Right lobe of liver (tissue), 6 donors: ENCODE measurements around the gene ULK1. TPM values are rescaled to one million over a fixed set of nuclear protein-coding genes. Genes with fewer than 3 reads are reported as not detected.
"Not testable (repeated sequence)": the region's sequence is repeated elsewhere in the genome, so short reads cannot be mapped to it uniquely, and the experiment has no call there.

Experiments used
- ATAC-seq, 4 donors: fragments of 200-7000 bp; cut with Tn5 transposase; one replicate each; pipeline ENCODE4 v1.9.1; 2020; ENCODE audit warnings: mild to moderate bottlenecking in 4 of 4, moderate library complexity in 4 of 4
- DNase-seq, 3 donors: peaks; one replicate each; pipeline ENCODE4 v3.0.0-alpha.2; 2020
- H3K27ac ChIP-seq, 3 donors: fragments of 200-600 bp; one replicate each; pipeline ENCODE4 v1.8.0; 2022
- H3K27me3 ChIP-seq, 2 donors: fragments of 200-600 bp; one replicate each; pipeline ENCODE4 v1.8.0; 2022
- H3K36me3 ChIP-seq, 4 donors: fragments of 200-600 bp; sonication (generic) in 1 of 4; one replicate each; pipeline versions ENCODE4 v1.5.1 to v1.8.0; 2017 to 2022; ENCODE audit warnings: control low read depth in 1 of 4
- H3K4me1 ChIP-seq, 4 donors: fragments of 200-600 bp; sonication (generic) in 1 of 4; one replicate each; pipeline versions ENCODE4 v1.5.1 to v1.8.0; 2017 to 2022; ENCODE audit warnings: control low read depth in 1 of 4
- H3K4me3 ChIP-seq, 3 donors: fragments of 200-600 bp; one replicate each; pipeline ENCODE4 v1.8.0; 2022
- H3K9me3 ChIP-seq, 4 donors: fragments of 200-600 bp; sonication (generic) in 1 of 4; one replicate each; pipeline versions ENCODE4 v1.5.1 to v1.8.0; 2017 to 2022; ENCODE audit warnings: control low read depth in 1 of 4
- CTCF ChIP-seq, 4 donors: fragments of 200-600 bp in 3 of 4; fragments of 450-650 bp in 1 of 4; IDR thresholded peaks; one replicate each; pipeline versions ENCODE4 v1.5.1 to v1.8.0; 2016 to 2022; ENCODE audit warnings: antibody characterized with exemption in 4 of 4, mild to moderate bottlenecking in 2 of 4
- POLR2A ChIP-seq: fragments of 450-650 bp; IDR thresholded peaks from one replicate; pipeline ENCODE4 v1.6.1; 2017; ENCODE audit warnings: antibody characterized with exemption, mild to moderate bottlenecking
- WGBS: methylation state at CpG from one replicate; pipeline ENCODE4 v1.1.6; 2018; ENCODE audit warnings: low coverage, low lambda C conversion rate; ENCODE audit not compliant: insufficient coverage; ENCODE audit errors: missing lambda C conversion rate; 5-methylcytosine and 5-hydroxymethylcytosine counted together
- intact Hi-C, 2 donors: fragments of 100-400 bp; cut with DNase I; formaldehyde crosslinking; loops; one replicate each; pipeline versions ENCODE4 v1.11.2 to v1.14.1; 2022
- total RNA-seq, 6 experiments: library from RNA; depleted of rRNA in 2 of 6; stranded (reverse); fragments of >200 nt in 2 of 6; fragmentation: NEBNext Ultra II Directional in 3 of 6; extraction: Animal tissue kit (Norgen Biotek cat#: 25700) in 3 of 6; gene quantifications; one replicate each; pipeline versions ENCODE4 v1.1.0 to v1.2.4, GENCODE V29; 2016 to 2023
- donor health status: DM: no; HTN: yes; CAD: no.
- donor health status: DM: no; HTN: no; CAD: no.
- donor health status: DM: no; HTN: no; CAD: no.
- donor health status: DM: no; HTN: yes; CAD: no.
- donor health status: DM: no; HTN: yes; CAD: no.

The ULK1 gene
- total RNA-seq, 6 experiments from 2014 or later, result 14.5 to 39.0 (median 20.5) TPM

- no peaks in the 10 kb centered on the region for H3K27me3 ChIP-seq
- 78% methylated on average over 4 of the region's 16 CpGs for WGBS
- H3K27ac ChIP-seq, result no peak overlapping the region
- no peak for TF ChIP-seq CTCF (IDR thresholded peaks at IDR 0.05)
- no peak for TF ChIP-seq POLR2A
- intact Hi-C loops, result no loop called here
- H3K36me3 ChIP-seq, result peaks cover 0 to 7% (median 1%) of the 10 kb centered on the region in 4 donors
- H3K4me3 ChIP-seq, result no peak overlapping the region
- DNase-seq, result no peak
- no peaks in the 10 kb centered on the region for H3K9me3 ChIP-seq
- peaks cover 0 to 16% (median 7%) of the 10 kb centered on the region in 4 donors for H3K4me1 ChIP-seq
- peak in 1 of 4 donors; percentile 13 for ATAC-seq
Observed at GRCh38 chr12:131959641-131960589, 65.5 kb downstream of the ULK1 start.

- H3K36me3 ChIP-seq, intact Hi-C loops, H3K9me3 ChIP-seq, DNase-seq, H3K27me3 ChIP-seq, H3K27ac ChIP-seq, H3K4me3 ChIP-seq: not testable (repeated sequence)
- peak in 2 of 4 donors; percentile 11 to 37 for ATAC-seq
- 80% methylated on average over 2 of the region's 30 CpGs for WGBS
- peaks cover 0 to 16% (median 7%) of the 10 kb centered on the region in 4 donors for H3K4me1 ChIP-seq
Observed at GRCh38 chr12:131960590-131961325, 66.3 kb downstream of the ULK1 start.

- H3K4me1 ChIP-seq, result peaks cover 0 to 10% (median 5%) of the 10 kb centered on the region in 4 donors
- H3K4me3 ChIP-seq, intact Hi-C loops, DNase-seq, H3K27ac ChIP-seq, H3K9me3 ChIP-seq, H3K36me3 ChIP-seq, H3K27me3 ChIP-seq: not testable (repeated sequence)
- WGBS, result no CpG with 5 or more reads among the region's 20 CpGs
- ATAC-seq, result peak in 1 of 4 donors; percentile 43
Observed at GRCh38 chr12:131961328-131961727, 66.9 kb downstream of the ULK1 start.

- H3K4me3 ChIP-seq, result no peak overlapping the region
- no peak overlapping the region for H3K27ac ChIP-seq
- WGBS, result 90% methylated on average over 8 of the region's 8 CpGs
- H3K27me3 ChIP-seq, result no peaks in the 10 kb centered on the region
- peaks cover 0 to 6% (median 2%) of the 10 kb centered on the region in 4 donors for H3K4me1 ChIP-seq
- ATAC-seq (no peak), DNase-seq (no peak)
- no peaks in the 10 kb centered on the region for H3K9me3 ChIP-seq
- intact Hi-C loops, result no loop called here
- peaks cover 0 to 7% (median 1%) of the 10 kb centered on the region in 4 donors for H3K36me3 ChIP-seq
- TF ChIP-seq CTCF (IDR thresholded peaks at IDR 0.05), result no peak
- TF ChIP-seq POLR2A, result no peak
Observed at GRCh38 chr12:131962069-131962468, 67.6 kb downstream of the ULK1 start.

- Histone ChIP-seq H3K27ac (no peak overlapping the region), H3K36me3 (peaks cover 0 to 7% (median 1%) of the 10 kb centered on the region in 4 donors), H3K4me1 (no peaks in the 10 kb centered on the region), H3K9me3 (no peaks in the 10 kb centered on the region), H3K4me3 (no peak overlapping the region), H3K27me3 (no peaks in the 10 kb centered on the region)
- intact Hi-C loops, result no loop called here
- no peak for ATAC-seq
- DNase-seq, result no peak
- no peak for TF ChIP-seq CTCF (IDR thresholded peaks at IDR 0.05)
- no peak for TF ChIP-seq POLR2A
- 79% methylated on average over 4 of the region's 4 CpGs for WGBS
Observed at GRCh38 chr12:131963381-131963780, 69.0 kb downstream of the ULK1 start.
